Stimulated activated CD8-positive, alpha-beta memory T cell treated with anti-CD3 and anti-CD28 coated beads, Interleukin-15, amount 100 ng/mL, for 48 hours (primary cell): ENCODE results near the gene CACNA1H.
"Not testable (repeated sequence)": the region's sequence is repeated elsewhere in the genome, so short reads cannot be mapped to it uniquely, and the experiment has no call there.

Experiments used
- DNase-seq, 2 donors: peaks; one replicate each; pipeline ENCODE4 v3.0.0-alpha.2; 2020; ENCODE audit warnings: low read depth in 2 of 2

CACNA1H gene

DNA sequence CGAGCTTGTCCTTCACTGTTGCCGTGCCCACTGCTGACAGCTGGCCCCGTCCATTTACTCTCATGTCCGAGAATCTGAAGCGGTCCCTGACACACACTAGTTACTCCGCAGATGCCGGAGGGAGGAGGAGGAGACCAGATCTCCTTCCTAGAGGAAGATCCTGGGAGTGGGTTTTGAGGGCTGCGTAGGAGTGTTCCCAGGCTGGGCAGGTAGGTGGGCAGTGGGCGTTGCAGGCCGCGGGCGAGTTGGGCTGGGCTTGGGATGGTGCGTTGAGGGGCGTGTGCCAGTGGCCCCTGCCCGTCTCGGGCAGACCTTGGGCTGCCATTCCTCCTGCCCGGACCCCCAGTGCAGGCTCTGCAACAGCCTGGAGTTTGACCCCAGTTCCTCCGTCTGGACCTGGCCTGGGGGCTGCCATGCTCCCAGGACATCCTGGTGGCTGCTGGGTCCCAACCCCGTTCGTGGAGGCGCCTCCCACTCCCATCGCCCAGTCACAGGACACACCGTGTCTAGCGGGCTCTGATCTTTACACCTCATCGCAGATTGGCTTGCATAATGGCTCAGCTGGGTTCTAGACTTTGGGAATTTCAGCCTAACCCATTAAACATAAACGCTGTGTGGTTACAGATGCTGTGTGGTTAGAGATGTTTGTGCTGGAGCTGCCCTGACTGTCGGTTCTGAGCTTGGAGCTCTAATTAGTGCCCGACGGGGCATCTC lies 22.8 kb downstream of the CACNA1H start:
- no peak for DNase-seq

DNA sequence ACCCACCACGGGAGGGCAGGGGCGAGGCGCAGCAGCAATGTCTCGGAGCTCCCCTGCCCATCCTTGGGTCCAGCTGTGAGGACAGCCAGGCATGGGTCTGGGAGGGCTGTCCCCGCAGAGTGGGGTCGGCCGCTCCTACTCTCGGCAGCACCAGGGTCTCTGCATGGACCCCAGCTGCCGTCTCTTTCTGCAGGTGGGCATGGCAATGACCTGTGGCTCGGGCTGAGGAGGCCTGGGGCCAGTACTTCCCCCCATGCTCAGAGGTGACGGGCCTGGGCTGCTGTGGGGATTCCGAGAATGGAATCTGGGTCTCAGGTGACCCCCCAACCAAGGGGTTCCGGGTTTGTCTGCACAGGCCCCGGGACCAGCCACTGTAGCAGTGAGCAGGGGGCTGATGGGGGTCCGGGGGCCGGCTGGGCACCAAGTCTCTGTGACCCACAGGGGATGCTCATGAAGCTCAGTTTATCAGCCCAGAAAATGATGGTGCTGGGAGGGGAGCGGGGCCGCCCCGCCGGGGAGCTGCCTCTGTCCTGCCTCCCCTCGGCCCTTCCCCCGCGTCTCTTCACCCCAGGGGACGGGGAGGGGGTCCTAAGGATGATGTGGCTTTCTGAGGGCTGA lies 23.5 kb downstream of the CACNA1H start:
- DNase-seq: no peak

DNA sequence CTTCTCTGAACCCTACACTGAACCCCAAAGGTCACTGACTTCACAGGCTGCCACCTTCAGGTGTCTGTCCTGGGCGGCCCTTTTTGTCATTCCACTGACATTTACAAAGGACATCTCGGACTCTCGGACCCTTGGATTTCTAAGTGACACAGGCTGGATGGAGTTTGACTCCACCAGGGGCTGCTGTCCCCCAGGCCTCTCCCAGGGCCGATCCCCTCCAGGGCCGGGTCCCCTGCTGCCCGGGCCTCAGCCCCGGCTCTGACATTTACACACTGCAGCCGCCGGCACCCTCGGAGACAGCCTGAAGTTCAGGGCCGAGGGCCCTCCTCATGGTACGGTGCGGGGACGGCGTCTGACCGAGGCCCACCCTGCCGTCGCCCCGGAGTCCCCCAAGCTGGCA lies 24.1 kb downstream of the CACNA1H start:
- DNase-seq: no peak

DNA sequence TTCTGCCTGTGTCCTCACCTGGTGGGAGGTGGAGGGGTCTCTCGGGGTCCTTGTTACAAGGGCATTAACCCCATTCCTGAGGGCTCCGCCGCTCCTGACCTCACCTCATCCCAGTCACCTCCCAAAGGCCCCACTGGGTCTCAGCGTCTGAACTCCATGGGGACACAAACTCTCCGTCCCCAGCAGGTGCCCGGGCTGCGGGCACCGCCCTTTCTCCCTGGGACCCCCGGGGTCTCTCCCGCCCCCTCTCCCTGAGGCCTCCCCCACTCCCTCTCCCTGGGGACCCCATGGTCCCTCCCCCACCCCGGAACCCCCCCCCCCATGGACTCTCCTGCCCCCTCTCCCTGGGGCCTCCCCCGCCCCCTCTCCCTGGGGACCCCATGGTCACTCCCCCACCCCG lies 24.8 kb downstream of the CACNA1H start:
- DNase-seq: no peak

DNA sequence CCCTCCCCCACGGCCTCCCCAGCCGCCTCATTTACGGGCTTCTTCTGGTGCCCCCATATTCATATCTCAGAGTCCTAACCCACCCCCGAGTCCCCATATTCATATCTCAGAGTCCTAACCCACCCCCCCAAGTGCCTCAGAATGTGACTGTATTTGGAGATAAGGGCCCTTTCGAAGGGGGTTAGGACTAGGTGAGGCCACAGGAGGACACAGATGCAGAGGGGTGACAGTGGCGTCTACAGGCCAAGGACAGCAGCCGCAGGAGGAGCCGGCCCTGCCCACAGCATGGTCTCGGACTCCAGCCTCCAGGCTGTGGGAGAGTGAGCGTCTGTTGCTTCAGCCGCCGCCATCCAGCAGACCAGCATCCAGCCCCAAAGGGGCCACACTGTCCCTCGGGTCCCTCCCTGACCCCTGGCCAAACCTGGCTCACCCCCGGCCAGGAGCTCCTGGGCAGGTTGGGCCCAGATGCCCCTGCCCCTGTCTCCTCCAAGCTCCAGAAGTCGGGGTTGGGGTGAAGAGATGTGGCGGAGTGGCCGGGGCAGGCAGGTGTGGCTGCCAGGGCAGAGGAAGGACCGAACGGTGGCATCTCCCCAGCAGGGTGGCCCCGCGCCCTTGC lies 25.5 kb downstream of the CACNA1H start:
- no peak for DNase-seq

DNA sequence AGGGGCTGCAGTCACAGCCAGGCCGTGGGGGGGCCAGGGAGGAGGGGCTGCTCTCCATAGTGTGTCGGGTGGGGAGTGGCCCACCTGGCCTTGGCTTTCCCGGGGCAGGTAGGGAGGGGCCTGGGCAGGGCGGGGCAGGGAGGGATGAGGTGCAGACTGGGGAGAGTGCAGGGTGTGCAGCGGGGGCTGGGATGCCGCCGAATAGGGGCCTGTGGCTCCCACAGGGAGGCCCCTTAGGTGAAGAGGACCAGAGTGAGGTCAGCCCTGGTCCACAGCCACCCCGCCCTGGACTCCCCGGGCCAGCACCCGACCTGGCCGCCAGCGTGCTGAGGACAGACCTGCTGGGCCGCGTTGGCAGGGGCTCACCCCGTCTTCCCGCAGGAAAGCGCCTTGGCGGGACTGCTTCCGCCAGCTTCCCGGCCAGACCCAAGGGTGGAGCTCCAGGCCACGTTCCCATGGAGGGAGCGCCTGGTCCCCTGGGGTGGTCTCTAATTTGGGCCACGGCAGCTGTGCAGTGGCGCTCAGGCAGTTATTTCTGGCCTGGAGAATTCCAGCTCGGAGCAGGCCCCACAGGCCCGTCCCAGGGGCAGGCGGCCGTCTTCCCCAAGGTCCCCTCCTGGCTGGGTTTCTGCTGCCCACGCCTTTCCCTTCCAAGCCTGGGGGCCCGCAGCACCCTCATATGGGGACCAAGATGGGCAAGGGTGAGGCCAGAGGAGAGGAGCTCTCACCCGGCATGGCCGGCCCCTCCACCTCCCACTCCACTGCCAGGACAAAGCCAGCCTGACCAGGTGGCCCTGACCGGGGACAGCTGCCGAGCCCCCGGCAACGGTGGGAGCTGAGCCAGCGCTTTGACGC lies 27.9 kb downstream of the CACNA1H start:
- no peak for DNase-seq

DNA sequence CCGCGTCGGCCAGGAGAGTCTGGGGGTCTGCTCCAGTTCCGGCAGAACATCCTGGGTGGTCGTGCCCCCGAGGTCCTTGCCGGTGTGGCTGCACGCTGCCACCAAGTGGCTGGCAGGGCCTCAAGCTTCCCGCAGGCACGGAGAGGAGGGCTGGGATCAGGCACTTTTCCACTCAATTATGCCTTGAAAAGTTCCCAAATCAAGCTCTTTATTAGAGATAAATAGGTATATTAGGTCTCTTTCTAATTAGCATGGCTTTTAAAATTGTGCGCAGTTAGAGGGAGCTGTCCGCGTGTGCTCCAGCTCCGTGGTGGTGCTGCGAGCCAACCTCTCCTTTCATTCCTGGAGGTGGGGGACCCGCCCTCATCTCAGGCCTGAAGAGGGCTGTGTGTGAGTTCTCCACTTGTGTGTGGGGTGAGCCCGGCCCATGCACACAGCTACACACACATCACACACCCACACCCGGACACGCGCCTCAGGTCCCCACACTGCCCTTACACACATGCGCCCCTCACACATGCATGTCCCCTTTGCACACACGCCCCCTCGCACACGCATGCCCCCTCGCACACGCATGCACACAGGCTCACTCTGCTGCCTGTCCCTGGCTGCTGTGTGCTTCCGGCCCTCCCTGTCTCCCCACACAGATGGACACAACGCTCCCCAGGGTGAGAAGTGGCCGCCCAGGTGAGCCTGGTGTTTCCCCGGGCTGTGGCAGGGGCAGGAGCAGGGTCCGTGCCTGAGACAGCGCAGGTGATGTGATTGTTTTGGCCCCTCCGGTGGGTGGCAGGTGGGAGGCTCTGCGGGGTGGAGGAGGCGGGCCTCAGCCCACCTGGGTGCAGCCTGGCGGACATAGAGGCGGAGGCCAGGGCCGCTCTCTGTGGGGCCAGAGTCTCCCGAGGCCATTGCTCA lies 28.8 kb downstream of the CACNA1H start:
- no peak for DNase-seq

DNA sequence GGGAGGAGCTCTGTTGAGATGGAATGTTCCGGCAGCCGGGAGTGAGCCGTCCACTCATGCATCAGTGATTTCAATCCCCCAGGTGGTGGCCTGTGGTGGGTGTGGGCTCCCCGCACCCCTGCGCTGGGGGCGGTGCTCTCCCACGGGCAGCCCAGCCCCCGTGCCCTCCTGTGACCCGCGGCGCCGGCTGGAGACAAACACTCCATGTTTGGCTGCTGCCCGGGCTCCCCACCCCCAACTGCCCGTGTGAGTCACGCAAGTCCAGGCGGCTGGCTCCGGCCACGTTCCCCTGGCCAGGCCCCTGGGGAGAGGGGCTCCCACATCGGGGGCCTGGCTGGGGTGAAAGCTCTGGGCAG lies 29.4 kb downstream of the CACNA1H start:
- no peak for DNase-seq

DNA sequence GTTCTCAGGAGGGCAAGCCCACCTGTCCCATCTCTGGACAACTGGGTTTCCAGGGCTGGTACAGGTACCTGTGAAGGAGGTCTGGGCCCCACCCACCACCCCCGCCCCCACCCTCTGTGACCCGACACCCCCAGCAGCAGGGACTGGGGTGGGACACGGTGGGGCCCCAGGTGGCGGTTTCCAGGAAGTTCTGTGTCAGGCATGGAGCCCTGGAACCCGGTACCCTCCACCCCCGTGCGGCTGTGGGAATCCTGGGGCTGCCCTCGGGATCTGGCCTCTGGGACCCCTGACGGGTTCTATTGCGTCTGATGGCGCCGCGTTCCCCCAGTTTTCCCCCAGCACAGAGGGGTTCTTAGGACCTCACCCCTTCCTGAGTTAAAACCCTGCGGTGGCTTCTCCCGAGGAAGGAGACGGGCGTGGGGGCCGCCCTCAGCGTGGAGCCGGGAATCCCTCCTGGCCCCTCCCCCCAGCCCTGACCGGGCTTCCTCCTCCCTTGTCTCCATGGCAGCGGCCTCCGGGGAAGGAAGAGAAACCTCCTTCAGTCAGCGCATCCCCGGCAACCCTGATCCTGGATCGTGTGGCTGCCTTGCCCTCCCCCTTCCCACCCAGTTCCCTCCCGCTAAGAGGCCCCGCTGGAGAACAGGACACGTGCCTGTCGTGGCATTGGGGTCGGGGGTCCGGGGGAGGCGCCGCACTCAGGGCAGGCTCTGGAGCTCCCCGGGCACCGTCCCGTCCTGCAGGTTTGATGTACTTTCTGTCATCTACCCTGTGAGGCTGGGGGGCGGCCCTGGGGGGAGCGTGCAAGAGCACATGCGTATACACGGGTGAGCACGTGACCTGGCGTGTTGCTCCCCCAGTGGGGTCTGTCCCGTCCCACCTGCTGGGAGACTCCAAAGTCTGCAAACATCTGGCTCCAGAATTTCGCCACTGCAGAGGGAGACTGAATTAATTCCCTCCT lies 30.3 kb downstream of the CACNA1H start:
- DNase-seq: no peak

DNA sequence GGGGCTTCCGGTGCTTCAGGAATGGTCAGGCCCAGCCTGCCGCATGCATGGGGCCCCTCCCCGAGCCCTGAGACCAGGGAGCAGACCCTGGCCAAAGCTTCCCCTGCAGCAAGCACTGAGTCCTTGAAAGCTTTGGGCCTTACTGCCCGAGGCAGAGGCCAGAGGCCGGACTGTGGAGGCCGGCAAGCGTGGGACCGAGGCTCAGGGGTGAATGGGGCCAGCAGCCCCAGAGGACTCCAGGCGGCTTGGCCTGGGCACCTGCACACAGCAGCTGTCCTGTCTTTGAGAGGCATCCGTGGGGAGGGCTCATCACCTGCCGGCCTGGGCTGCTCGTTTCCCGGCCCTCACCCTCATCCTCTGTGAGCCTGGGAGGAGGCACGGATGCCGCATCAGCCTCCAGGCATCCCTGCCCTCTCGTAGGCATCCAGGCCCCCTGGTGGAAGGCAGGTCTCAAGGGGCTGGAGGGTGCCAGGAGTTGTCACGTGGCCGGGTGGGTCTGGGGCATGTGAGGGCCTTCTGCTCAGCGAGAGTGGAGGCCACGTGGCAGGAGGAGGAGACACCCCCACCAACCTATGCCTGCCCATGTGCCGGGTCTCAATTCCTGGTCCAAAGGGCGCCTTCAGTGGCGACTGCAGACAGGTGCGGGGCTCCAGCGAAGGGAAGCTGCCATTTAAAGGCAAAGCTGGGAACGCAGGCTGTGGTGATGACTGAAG lies 31.4 kb downstream of the CACNA1H start:
- DNase-seq: no peak

DNA sequence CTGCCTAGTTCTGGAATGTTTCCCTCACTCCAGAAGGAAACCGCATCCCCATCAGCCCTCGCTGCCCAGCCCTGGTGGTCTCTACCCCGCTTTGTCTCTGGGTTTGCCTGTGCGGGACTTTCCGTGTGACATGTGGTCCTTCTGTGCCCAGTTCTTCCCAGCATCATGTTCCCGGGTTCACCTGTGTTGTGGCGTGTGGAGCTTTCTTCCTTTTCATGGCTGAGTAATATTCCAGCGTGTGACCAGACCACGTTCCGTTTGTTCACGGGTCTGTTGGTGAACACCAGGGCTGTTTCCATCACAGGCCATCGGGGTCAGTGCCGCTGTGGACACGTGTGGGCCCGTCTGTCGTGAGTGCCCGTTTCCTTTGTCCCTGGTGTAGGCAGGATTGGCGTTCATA lies 32.1 kb downstream of the CACNA1H start:
- DNase-seq: no peak

DNA sequence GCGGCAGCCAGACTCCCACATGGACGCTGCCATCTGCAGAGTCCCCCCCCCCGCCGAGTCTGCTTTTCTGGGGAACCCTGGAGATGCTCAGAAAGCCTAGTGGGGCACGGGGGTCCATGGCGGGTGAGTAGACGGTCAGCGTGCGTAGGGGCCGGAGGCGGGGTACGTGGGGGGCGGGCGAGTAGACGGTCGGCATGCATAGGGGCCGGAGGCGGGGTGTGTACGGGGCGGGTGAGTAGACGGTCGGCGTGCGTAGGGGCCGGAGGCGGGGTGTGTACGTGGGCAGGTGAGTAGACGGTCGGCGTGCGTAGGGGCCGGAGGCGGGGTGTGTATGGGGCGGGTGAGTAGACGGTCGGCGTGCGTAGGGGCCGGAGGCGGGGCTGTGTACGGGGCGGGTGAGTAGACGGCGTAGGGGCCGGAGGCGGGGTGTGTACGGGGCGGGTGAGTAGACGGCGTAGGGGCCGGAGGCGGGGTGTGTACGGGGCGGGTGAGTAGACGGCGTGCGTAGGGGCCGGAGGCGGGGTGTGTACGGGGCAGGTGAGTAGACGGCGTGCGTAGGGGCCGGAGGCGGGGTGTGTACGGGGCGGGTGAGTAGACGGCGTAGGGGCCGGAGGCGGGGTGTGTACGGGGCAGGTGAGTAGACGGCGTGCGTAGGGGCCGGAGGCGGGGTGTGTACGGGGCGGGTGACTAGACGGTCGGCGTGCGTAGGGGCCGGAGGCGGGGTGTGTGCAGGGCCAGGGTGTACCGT lies 32.7 kb downstream of the CACNA1H start:
- DNase-seq: not testable (repeated sequence)

DNA sequence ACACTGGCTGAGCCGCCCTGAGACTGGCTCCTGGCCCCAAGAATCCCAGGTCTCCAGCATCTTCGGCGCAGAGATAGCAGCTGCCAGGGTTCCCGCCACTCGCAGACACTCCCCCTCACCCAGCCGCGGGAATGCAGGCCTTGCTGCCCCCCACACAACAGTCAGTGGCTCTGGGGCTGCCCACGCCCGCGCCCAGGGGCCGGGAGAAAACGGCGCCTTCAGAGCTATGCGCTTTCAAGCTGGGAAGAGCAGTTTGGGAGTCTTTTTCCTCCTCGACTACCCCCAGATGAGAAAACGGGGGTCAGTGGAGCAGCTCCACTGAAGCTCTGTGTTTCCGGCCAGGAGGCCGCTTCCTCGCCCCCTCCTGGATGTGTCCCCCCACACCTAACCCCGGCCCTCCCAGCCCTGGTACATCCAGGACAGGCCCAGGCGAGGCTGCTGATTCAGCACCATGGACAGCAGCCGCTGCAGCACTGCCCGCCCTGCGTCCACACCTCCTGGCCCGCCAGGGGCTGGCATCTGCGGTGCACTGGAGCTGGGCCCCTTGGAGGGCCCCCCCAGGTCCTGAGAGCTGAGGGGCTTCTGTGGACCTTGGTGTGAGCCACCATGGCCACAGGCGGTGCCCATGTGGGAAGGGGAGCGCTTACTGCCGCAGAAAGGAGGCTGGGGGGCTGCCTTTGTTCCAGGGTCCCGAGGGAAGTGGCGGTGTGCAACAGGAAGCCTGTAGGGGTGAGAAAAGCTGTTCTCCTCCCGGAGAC lies 35.7 kb downstream of the CACNA1H start:
- DNase-seq: peak; percentile 10 to 13

DNA sequence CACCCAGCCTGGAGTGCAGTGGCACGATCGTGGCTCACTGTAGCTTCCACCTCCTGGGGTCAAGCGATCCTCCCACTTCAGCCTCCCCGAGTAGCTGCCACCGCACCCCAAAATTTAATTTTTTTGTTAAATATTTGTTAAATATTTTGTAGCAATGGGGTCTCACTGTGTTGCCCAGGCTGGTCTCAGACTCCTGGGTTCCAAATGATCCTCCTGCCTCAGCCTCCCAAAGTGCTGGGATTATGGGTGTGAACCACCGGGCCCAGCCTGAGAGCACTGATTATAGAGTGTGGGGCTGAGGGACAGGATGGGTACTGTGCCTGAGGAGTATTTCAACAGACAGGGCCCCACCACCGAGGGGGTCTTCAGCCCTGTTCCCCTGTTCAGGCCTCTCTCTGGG lies 36.5 kb downstream of the CACNA1H start:
- no peak for DNase-seq

DNA sequence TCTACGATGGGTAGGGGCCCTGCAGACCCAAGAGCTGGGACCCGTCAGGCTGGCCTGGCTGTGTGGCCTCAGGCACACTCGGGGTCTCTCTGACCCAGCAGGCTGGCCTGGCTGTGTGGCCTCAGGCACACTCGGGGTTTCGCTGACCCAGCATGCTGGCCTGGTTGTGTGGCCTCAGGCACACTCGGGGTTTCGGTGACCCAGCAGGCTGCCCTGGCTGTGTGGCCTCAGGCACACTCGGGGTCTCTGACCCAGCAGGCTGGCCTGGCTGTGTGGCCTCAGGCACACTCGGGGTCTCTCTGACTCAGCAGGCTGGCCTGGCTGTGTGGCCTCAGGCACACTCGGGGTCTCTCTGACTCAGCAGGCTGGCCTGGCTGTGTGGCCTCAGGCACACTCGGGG lies 37.9 kb downstream of the CACNA1H start:
- DNase-seq: not testable (repeated sequence)

DNA sequence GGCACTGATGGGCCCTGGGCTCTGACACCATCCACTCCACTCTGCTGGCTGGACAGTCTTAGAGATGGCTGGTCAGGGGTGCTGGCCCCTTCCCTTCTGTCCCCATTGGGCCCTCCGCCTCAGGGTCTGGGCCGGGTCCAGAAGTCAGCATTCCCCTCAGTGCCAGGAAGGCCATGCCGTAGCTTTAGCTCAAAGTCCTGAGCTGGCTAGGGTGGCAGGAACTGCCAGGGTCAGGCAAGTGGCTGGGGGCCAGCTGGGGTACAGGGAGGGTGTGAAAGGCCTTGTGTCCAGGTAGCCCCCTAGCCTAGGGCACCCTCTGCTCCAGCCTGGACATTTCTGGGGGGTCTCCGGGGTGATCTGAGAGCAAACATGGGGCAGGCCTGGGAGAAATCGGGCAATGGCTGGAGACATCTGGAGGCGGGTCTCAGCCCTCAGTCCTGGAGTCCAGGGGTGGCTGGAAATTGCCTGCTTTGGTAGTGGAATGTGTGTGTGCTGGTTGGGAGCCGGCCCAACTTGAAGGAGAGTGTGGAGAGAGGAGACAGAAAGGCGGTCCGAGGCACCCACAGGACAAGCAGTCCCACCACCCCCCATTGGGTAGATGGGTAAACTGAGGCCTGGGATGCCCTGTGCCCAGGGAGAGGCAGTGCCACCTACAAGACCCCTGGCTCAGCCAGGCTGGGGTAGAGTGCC lies 39.6 kb downstream of the CACNA1H start:
- no peak for DNase-seq

DNA sequence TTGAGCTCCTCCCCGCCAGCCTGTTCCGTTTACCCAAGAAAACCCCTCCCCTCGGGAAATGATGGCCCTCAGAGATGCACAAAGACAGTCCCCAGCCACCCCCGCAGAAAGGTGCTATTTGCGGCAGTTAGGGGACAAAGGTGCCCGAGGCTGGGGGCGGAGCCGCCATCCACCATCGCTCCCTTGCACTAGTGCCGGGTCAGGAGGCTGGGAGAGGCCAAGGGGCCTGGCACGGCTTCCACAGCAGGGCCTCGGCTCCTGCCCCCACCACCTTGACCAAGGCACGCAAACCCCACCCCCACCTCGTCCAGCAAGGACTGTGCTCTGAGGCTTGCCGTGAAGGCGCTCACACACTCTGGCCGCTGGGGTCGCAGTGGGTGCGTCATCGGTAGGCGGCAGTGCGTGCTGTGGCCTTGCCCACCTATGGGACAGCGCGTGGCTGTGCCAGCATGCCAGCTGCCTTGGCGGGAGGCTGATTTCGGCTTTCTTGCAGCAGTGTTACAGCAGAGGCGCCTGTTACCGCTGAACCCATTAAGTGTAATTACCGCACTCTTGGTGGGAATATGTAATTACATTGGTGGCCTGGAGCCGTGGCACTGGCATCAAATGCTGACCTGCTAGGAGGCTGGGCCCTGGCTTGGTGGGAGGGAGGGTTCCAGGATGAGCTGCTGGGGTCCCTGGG lies 40.4 kb downstream of the CACNA1H start:
- DNase-seq: no peak
